ENCODE measurements around the gene CUL3.
"Not testable (repeated sequence)": the region's sequence is repeated elsewhere in the genome, so short reads cannot be mapped to it uniquely, and the experiment has no call there.

Gene CUL3

GRCh38 chr2:224585211-224586088, at the start of gene CUL3:
CUL3 (minus strand) TSS chr2:224585363; CDS start chr2:224585009, 354 bp downstream.
- peak; percentile 100 for DNase-seq

GRCh38 chr2:224630659-224631550, 45.7 kb upstream of the CUL3 start:
- no peak for DNase-seq

GRCh38 chr2:224628416-224628815, 43.3 kb upstream of the CUL3 start:
- no peak for DNase-seq

GRCh38 chr2:224626735-224627134, 41.6 kb upstream of the CUL3 start:
- DNase-seq = no peak

GRCh38 chr2:224613543-224614286, 28.6 kb upstream of the CUL3 start:
- no peak for DNase-seq

- DNase-seq = no peak
These were observed 27.4 kb upstream of the CUL3 start for GRCh38 chr2:224612578-224612977.

GRCh38 chr2:224611938-224612337, 26.8 kb upstream of the CUL3 start:
- no peak for DNase-seq

GRCh38 chr2:224608104-224608503, 22.9 kb upstream of the CUL3 start:
- no peak for DNase-seq

GRCh38 chr2:224603746-224604500, 18.8 kb upstream of the CUL3 start:
- DNase-seq = not testable (repeated sequence)

- not testable (repeated sequence) for DNase-seq
These were observed 17.7 kb upstream of the CUL3 start for GRCh38 chr2:224602778-224603375.

GRCh38 chr2:224601923-224602322, 16.8 kb upstream of the CUL3 start:
- no peak for DNase-seq

- DNase-seq = no peak
These were observed 13.5 kb upstream of the CUL3 start for GRCh38 chr2:224598678-224599077.

GRCh38 chr2:224596289-224596688, 11.1 kb upstream of the CUL3 start:
- DNase-seq = no peak

- DNase-seq = no peak
These were observed 10.4 kb upstream of the CUL3 start for GRCh38 chr2:224595518-224595917.

GRCh38 chr2:224594840-224595239, 9.7 kb upstream of the CUL3 start:
- DNase-seq = no peak

GRCh38 chr2:224591220-224591619, 6.1 kb upstream of the CUL3 start:
- no peak for DNase-seq

- no peak for DNase-seq
These were observed 1.0 kb upstream of the CUL3 start for GRCh38 chr2:224586127-224586695.

GRCh38 chr2:224584785-224585210, 365 bp downstream of the CUL3 start:
- DNase-seq = peak; percentile 61

GRCh38 chr2:224584111-224584784, 915 bp downstream of the CUL3 start:
- DNase-seq = peak; percentile 31

GRCh38 chr2:224583033-224583432, 2.1 kb downstream of the CUL3 start:
- DNase-seq = not testable (repeated sequence)

GRCh38 chr2:224580248-224580647, 4.9 kb downstream of the CUL3 start:
- no peak for DNase-seq
